Sigmoid colon (tissue), 7 donors: ENCODE data around the gene LMBR1L. TPM values are rescaled to one million over a fixed set of nuclear protein-coding genes. Genes with fewer than 3 reads are reported as not detected.

Source experiments
- DNase-seq: peaks from one replicate; pipeline ENCODE4 v3.0.0-alpha.2; 2019
- H3K27ac ChIP-seq, 4 donors: fragments of 200-600 bp; sonication (generic); one replicate each; pipeline ENCODE4 v1.5.1; 2016 to 2019; ENCODE audit warnings: mild to moderate bottlenecking in 1 of 4
- H3K27me3 ChIP-seq, 3 donors: fragments of 200-600 bp; sonication (generic); one replicate each; pipeline ENCODE4 v1.5.1; 2019; ENCODE audit warnings: mild to moderate bottlenecking in 1 of 3
- H3K36me3 ChIP-seq, 4 donors: fragments of 200-600 bp; sonication (generic); one replicate each; pipeline ENCODE4 v1.5.1; 2016 to 2019
- H3K4me1 ChIP-seq, 4 donors: fragments of 200-600 bp; sonication (generic); one replicate each; pipeline ENCODE4 v1.5.1; 2017 to 2019
- H3K4me3 ChIP-seq, 4 donors: fragments of 200-600 bp; sonication (generic); one replicate each; pipeline ENCODE4 v1.5.1; 2017 to 2019; ENCODE audit warnings: mild to moderate bottlenecking in 2 of 4, moderate library complexity in 1 of 4
- H3K9me3 ChIP-seq, 4 donors: fragments of 200-600 bp in 3 of 4; sonication (generic) in 3 of 4; one replicate each; pipeline versions ENCODE4 v1.5.1 to v1.6.1; 2013 to 2019
- EP300 ChIP-seq, 4 donors: sonication (generic); formaldehyde crosslinking; IDR thresholded peaks; one replicate each; pipeline ENCODE4 v1.6.1; 2017; ENCODE audit warnings: antibody characterized with exemption in 4 of 4
- POLR2A ChIP-seq, 2 donors: fragments of 450-650 bp; IDR thresholded peaks; one replicate each; pipeline ENCODE4 v1.6.1; 2016; ENCODE audit warnings: antibody characterized with exemption in 2 of 2, mild to moderate bottlenecking in 2 of 2, moderate library complexity in 2 of 2
- POLR2AphosphoS5 ChIP-seq, 4 donors: sonication (generic); formaldehyde crosslinking; IDR thresholded peaks; one replicate each; pipeline ENCODE4 v1.6.1; 2017; ENCODE audit warnings: antibody characterized with exemption in 4 of 4
- WGBS, 2 donors: extraction: QIAGEN DNeasy Blood & Tissue Kit; methylation state at CpG; one replicate each; pipeline ENCODE4 v1.1.7; 2013; 5-methylcytosine and 5-hydroxymethylcytosine counted together
- intact Hi-C: fragments of 100-400 bp; cut with DNase I; formaldehyde crosslinking; loops from one replicate; pipeline ENCODE4 v1.15.1; 2023
- polyA plus RNA-seq, 3 donors: library from polyadenylated mRNA; stranded (reverse); fragments of 200-250 nt; gene quantifications; one replicate each; pipeline ENCODE4 v1.2.3, GENCODE V29; 2013
- total RNA-seq, 4 donors: library from RNA; depleted of rRNA; stranded (reverse); fragments of >200 nt; gene quantifications; one replicate each; pipeline ENCODE4 v1.1.0, GENCODE V29; 2016
- TF ChIP-seq, protein P1 (sequence below), 4 experiments: fragments of 450-650 bp in 3 of 4; fragments of 200-600 bp in 1 of 4; IDR thresholded peaks; one replicate each; pipeline ENCODE4 v1.5.1; 2016 to 2019; ENCODE audit warnings: antibody characterized with exemption in 4 of 4, mild to moderate bottlenecking in 3 of 4, moderate library complexity in 2 of 4
- donor health status: healthy with polysubstance abuse.
- donor health status: Bipolar disorder and iron deficiency.
- donor health status: healthy.

The LMBR1L gene
- total and polyA plus RNA-seq, 7 donors = 7.8 to 82.3 (median 39.0) TPM

DNA sequence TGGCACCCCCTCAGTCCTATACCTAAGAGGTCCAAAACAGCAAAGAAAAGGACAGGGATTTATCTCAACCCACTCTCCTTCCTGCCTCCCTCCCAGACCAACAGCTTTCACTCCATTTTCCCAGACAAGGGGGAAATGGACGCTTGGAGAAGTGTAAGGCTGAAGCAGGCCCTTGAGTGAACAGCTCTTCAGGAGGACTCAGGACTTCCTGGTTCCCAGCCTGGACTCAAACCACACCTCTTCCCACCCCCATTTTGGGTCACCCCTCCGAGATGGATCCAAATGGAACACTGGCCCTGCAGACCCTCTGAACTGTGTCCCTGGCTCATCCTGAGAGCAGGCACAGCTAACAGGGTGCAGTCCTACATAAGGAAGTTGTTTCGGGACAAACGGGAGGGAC is 52.8 kb downstream of the LMBR1L start:
- H3K27me3 ChIP-seq = no peaks in the 10 kb centered on the region
- DNase-seq = no peak
- H3K27ac ChIP-seq = peak overlapping the region; percentile 6 to 99 (median 94)
- 3 to 12% methylated on average over 4 of the region's 4 CpGs for WGBS, 2 donors
- H3K9me3 ChIP-seq = no peaks in the 10 kb centered on the region
- H3K4me3 ChIP-seq = peak overlapping the region; percentile 87 to 100 (median 98)
- intact Hi-C loops = no loop called here
- peaks cover 0 to 63% (median 50%) of the 10 kb centered on the region in 4 donors for H3K4me1 ChIP-seq
- TF ChIP-seq POLR2A (IDR thresholded peaks at IDR 0.05) = no peak
- no peak for TF ChIP-seq EP300 (IDR thresholded peaks at IDR 0.05)
- no peak for TF ChIP-seq POLR2AphosphoS5 (IDR thresholded peaks at IDR 0.05)
- TF ChIP-seq, protein P1, sequence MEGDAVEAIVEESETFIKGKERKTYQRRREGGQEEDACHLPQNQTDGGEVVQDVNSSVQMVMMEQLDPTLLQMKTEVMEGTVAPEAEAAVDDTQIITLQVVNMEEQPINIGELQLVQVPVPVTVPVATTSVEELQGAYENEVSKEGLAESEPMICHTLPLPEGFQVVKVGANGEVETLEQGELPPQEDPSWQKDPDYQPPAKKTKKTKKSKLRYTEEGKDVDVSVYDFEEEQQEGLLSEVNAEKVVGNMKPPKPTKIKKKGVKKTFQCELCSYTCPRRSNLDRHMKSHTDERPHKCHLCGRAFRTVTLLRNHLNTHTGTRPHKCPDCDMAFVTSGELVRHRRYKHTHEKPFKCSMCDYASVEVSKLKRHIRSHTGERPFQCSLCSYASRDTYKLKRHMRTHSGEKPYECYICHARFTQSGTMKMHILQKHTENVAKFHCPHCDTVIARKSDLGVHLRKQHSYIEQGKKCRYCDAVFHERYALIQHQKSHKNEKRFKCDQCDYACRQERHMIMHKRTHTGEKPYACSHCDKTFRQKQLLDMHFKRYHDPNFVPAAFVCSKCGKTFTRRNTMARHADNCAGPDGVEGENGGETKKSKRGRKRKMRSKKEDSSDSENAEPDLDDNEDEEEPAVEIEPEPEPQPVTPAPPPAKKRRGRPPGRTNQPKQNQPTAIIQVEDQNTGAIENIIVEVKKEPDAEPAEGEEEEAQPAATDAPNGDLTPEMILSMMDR (IDR thresholded peaks at IDR 0.05) = no peak
- H3K36me3 ChIP-seq = peaks cover 10 to 24% (median 20%) of the 10 kb centered on the region in 4 donors

DNA sequence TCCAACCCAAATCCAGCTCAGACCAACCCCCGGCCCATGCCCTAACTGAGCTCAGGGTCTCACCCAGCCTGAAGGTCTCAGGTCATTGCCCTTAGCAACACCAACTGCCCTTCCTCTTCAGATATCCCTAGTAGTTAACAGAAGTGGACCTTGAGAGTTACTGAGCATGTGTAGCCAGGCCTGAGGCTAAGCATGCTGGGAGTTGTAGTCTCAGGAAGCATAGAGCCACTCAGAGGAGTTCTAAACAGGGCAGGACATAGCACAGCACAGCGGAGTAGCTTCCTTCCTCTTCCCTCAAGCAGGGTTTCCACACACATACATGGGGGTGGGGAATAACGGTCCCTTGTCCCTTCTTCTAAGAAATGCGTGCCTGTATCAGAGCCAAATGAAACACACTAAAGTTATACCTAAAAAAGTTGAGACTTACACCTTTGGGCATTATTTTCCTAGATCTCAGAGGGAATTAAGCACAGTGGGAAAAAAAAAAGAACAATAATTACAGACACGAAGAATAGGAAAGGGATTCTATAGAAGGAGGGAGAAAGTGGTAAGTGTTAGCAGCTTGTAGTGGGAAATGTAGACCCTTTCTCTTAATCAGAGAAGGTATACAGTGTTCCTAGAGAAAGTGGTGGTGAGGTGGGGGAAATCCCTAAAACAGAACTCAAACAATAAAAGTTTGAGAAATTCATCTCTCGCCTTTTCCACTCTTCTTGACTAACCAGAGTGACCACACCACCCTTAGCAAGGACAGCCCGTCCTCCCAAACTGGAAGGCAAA is 54.5 kb downstream of the LMBR1L start:
- H3K4me3 ChIP-seq = peak overlapping the region in 2 of 4 donors; percentile 5 to 95
- intact Hi-C loops = no loop called here
- no peaks in the 10 kb centered on the region for H3K27me3 ChIP-seq

DNA sequence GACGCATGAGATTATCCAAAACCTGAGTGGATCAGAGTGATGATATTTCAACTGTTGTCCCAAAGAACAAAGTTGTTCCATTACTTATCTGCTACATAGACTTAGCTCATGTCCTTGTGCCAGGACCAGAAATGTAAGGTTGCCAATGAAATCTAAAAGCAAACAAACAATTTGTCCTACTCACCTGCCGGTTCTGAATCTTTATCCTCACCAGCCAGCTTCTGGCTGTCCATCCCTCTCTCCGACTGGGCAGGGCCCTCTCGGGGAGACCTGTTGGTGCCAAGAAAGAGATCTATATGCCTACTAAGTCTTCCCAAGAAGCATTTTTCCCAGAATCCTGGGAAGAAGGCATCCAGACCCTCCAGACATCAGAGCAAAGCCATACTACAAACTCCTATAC is 55.6 kb downstream of the LMBR1L start:
- Histone ChIP-seq H3K27me3 (no peaks in the 10 kb centered on the region), H3K4me3 (no peak overlapping the region), H3K9me3 (no peaks in the 10 kb centered on the region), H3K27ac (no peak overlapping the region), H3K36me3 (peaks cover 27 to 51% (median 48%) of the 10 kb centered on the region in 4 donors), H3K4me1 (peaks cover 0 to 56% (median 44%) of the 10 kb centered on the region in 4 donors)
- WGBS, 2 donors = 52 to 77% methylated on average over 4 of the region's 4 CpGs
- intact Hi-C loops = no loop called here
- DNase-seq = no peak
- no peak for TF ChIP-seq POLR2A (IDR thresholded peaks at IDR 0.05)

More for the DNA sequence above, 54.5 kb downstream of the LMBR1L start:
- DNase-seq = peak; percentile 82
- 35 to 45% methylated on average over 7 of the region's 7 CpGs for WGBS, 2 donors
- peaks cover 0 to 56% (median 45%) of the 10 kb centered on the region in 4 donors for H3K4me1 ChIP-seq
- peak overlapping the region in 3 of 4 donors; percentile 26 to 99 (median 94) for H3K27ac ChIP-seq
- H3K36me3 ChIP-seq = peaks cover 16 to 41% (median 37%) of the 10 kb centered on the region in 4 donors
- TF ChIP-seq POLR2AphosphoS5 (IDR thresholded peaks at IDR 0.05) (peak in 1 of 4 donors; percentile 51), EP300 (IDR thresholded peaks at IDR 0.05) (no peak), POLR2A (IDR thresholded peaks at IDR 0.05) (no peak)
- no peaks in the 10 kb centered on the region for H3K9me3 ChIP-seq

DNA sequence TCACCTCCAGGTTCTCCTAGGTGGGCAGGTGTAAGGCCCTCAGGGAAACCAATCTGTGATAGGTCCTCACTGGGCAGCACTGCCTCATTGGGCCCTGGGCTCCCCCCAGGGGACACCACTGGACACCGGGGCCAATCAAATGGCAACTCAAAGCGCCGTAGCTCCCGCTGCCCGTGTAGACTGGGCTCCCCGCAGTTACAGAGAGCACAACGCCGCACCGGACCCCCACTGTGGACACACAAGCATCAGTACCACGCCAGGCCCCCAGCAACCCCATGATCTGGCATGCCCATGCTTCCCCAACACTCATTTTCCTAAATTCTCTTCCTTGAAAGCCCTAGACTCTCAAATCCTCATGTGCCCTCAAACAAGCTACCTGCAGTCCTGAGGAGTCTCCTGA is 56.1 kb downstream of the LMBR1L start:
- Histone ChIP-seq H3K36me3 (peaks cover 28 to 57% (median 53%) of the 10 kb centered on the region in 4 donors), H3K9me3 (no peaks in the 10 kb centered on the region), H3K4me3 (no peak overlapping the region), H3K27me3 (no peaks in the 10 kb centered on the region), H3K4me1 (peaks cover 0 to 60% (median 45%) of the 10 kb centered on the region in 4 donors), H3K27ac (no peak overlapping the region)
- WGBS, 2 donors = 95 to 96% methylated on average over 10 of the region's 10 CpGs
- intact Hi-C loops = no loop called here
- no peak for TF ChIP-seq POLR2A (IDR thresholded peaks at IDR 0.05)
- no peak for TF ChIP-seq EP300 (IDR thresholded peaks at IDR 0.05)
- TF ChIP-seq, protein P1 (IDR thresholded peaks at IDR 0.05) = no peak
- TF ChIP-seq POLR2AphosphoS5 (IDR thresholded peaks at IDR 0.05) = no peak
- DNase-seq = no peak

DNA sequence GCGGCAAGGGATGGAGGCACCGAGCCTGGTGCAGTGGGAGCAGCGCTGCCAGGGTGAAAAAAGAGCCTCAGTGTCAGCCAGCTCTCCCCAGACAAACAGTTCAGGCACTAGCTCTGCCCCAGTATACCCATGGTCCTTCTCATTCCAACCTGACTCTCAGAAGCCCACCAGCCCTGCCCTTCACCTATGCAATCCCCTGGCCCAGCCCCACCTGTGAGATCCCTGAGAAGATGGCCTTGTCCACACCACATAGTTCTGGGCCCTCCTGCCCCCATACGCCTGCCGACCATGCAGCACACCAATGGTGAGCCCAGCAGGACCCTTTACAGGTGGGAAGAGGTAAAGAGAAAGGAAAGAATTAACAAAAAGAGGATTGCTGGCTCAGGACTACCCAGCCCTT is 56.6 kb downstream of the LMBR1L start:
- H3K27me3 ChIP-seq = no peaks in the 10 kb centered on the region
- H3K4me1 ChIP-seq = peaks cover 0 to 55% (median 45%) of the 10 kb centered on the region in 4 donors
- peaks cover 30 to 61% (median 58%) of the 10 kb centered on the region in 4 donors for H3K36me3 ChIP-seq
- H3K4me3 ChIP-seq = no peak overlapping the region
- H3K9me3 ChIP-seq = no peaks in the 10 kb centered on the region
- H3K27ac ChIP-seq = no peak overlapping the region
- intact Hi-C loops = no loop called here
- TF ChIP-seq EP300 (IDR thresholded peaks at IDR 0.05) = no peak
- TF ChIP-seq POLR2A (IDR thresholded peaks at IDR 0.05) = no peak
- no peak for TF ChIP-seq POLR2AphosphoS5 (IDR thresholded peaks at IDR 0.05)
- TF ChIP-seq, protein P1 (IDR thresholded peaks at IDR 0.05) = no peak
- WGBS, 2 donors = 94 to 96% methylated on average over 5 of the region's 5 CpGs
- no peak for DNase-seq
